ENCODE measurements around the gene COL18A1. TPM values are rescaled to one million over a fixed set of nuclear protein-coding genes. Genes with fewer than 3 reads are reported as not detected.

Gene COL18A1
- total RNA-seq, 1 donor from 2014 or later, result 515 TPM

- no peak for DNase-seq (ENCODE audit: extremely low spot score, unreplicated experiment)
- Mint-ChIP-seq H3K4me3 (ENCODE audit: unreplicated experiment) (no peak overlapping the region), H3K4me1 (ENCODE audit: unreplicated experiment) (peaks cover 13% of the 10 kb centered on the region), H3K27me3 (ENCODE audit: unreplicated experiment) (no peaks in the 10 kb centered on the region), H3K36me3 (ENCODE audit: unreplicated experiment) (peaks cover 4% of the 10 kb centered on the region), H3K27ac (ENCODE audit: unreplicated experiment) (no peak overlapping the region), H3K9me3 (ENCODE audit: unreplicated experiment) (no peaks in the 10 kb centered on the region)
- no peak for TF ChIP-seq CTCF (IDR thresholded peaks at IDR 0.05)
Measured at GRCh38 chr21:45491623-45492022, 86.7 kb downstream of the COL18A1 start.

GRCh38 chr21:45492765-45493164, 87.8 kb downstream of the COL18A1 start:
- DNase-seq (ENCODE audit: extremely low spot score, unreplicated experiment), result no peak
- H3K27ac Mint-ChIP-seq (ENCODE audit: unreplicated experiment), result no peak overlapping the region
- peaks cover 9% of the 10 kb centered on the region for H3K4me1 Mint-ChIP-seq (ENCODE audit: unreplicated experiment)
- H3K4me3 Mint-ChIP-seq (ENCODE audit: unreplicated experiment), result no peak overlapping the region
- no peaks in the 10 kb centered on the region for H3K27me3 Mint-ChIP-seq (ENCODE audit: unreplicated experiment)
- H3K36me3 Mint-ChIP-seq (ENCODE audit: unreplicated experiment), result peaks cover 6% of the 10 kb centered on the region
- no peak for TF ChIP-seq CTCF (IDR thresholded peaks at IDR 0.05)
- H3K9me3 Mint-ChIP-seq (ENCODE audit: unreplicated experiment), result no peaks in the 10 kb centered on the region

GRCh38 chr21:45493401-45494001, 88.5 kb downstream of the COL18A1 start:
- peaks cover 3% of the 10 kb centered on the region for H3K4me1 Mint-ChIP-seq (ENCODE audit: unreplicated experiment)
- DNase-seq (ENCODE audit: extremely low spot score, unreplicated experiment), result no peak
- H3K27ac Mint-ChIP-seq (ENCODE audit: unreplicated experiment), result no peak overlapping the region
- H3K27me3 Mint-ChIP-seq (ENCODE audit: unreplicated experiment), result no peaks in the 10 kb centered on the region
- H3K36me3 Mint-ChIP-seq (ENCODE audit: unreplicated experiment), result peaks cover 5% of the 10 kb centered on the region
- no peaks in the 10 kb centered on the region for H3K9me3 Mint-ChIP-seq (ENCODE audit: unreplicated experiment)
- TF ChIP-seq CTCF (IDR thresholded peaks at IDR 0.05), result no peak
- H3K4me3 Mint-ChIP-seq (ENCODE audit: unreplicated experiment), result no peak overlapping the region

- no peak for DNase-seq (ENCODE audit: extremely low spot score, unreplicated experiment)
- Mint-ChIP-seq H3K4me1 (ENCODE audit: unreplicated experiment) (no peaks in the 10 kb centered on the region), H3K4me3 (ENCODE audit: unreplicated experiment) (no peak overlapping the region), H3K27ac (ENCODE audit: unreplicated experiment) (no peak overlapping the region), H3K9me3 (ENCODE audit: unreplicated experiment) (no peaks in the 10 kb centered on the region), H3K36me3 (ENCODE audit: unreplicated experiment) (peaks cover 11% of the 10 kb centered on the region), H3K27me3 (ENCODE audit: unreplicated experiment) (no peaks in the 10 kb centered on the region)
- TF ChIP-seq CTCF (IDR thresholded peaks at IDR 0.05), result no peak
Measured at GRCh38 chr21:45494135-45494850, 89.3 kb downstream of the COL18A1 start.

- Mint-ChIP-seq H3K36me3 (ENCODE audit: unreplicated experiment) (peaks cover 15% of the 10 kb centered on the region), H3K4me1 (ENCODE audit: unreplicated experiment) (no peaks in the 10 kb centered on the region), H3K4me3 (ENCODE audit: unreplicated experiment) (no peak overlapping the region), H3K27ac (ENCODE audit: unreplicated experiment) (no peak overlapping the region), H3K27me3 (ENCODE audit: unreplicated experiment) (no peaks in the 10 kb centered on the region), H3K9me3 (ENCODE audit: unreplicated experiment) (no peaks in the 10 kb centered on the region)
- no peak for TF ChIP-seq CTCF (IDR thresholded peaks at IDR 0.05)
- DNase-seq (ENCODE audit: extremely low spot score, unreplicated experiment), result no peak
Measured at GRCh38 chr21:45494851-45495680, 90.1 kb downstream of the COL18A1 start.

All from osteocyte (in vitro differentiated cells).